Measurements from ENCODE around the gene DIAPH3.

DIAPH3 gene

GRCh38 chr13:59957438-59957837 is 206.3 kb downstream of the DIAPH3 start:
- Histone ChIP-seq H3K4ac (ENCODE audit: low read depth in 1 of 2, low read length in 2 of 2) (no peak overlapping the region), H3K4me3 (ENCODE audit: insufficient read depth in 1 of 2, low read depth in 1 of 2, low read length in 2 of 2) (no peak overlapping the region), H3K27ac (ENCODE audit: low read length, poor library complexity, severe bottlenecking) (no peak overlapping the region), H2BK12ac (ENCODE audit: low read length in 2 of 2) (no peak overlapping the region), H3K23ac (ENCODE audit: low read length in 2 of 2) (no peak overlapping the region), H3K36me3 (ENCODE audit: control insufficient read depth in 1 of 2, insufficient read depth in 2 of 2, low read depth in 1 of 2, low read length in 2 of 2) (peaks cover 0 to 9% of the 10 kb centered on the region in 2 experiments), H3K9ac (ENCODE audit: low read length) (no peak overlapping the region), H3K4me1 (ENCODE audit: control insufficient read depth, insufficient read depth, low read depth, low read length) (no peaks in the 10 kb centered on the region), H4K91ac (ENCODE audit: low read length) (no peak overlapping the region), H3K27me3 (ENCODE audit: control insufficient read depth in 1 of 2, insufficient read depth in 1 of 2, low read length in 2 of 2) (no peaks in the 10 kb centered on the region), H2BK5ac (ENCODE audit: low read depth, low read length, poor library complexity, severe bottlenecking) (no peak overlapping the region), H3K4me2 (ENCODE audit: low read length, poor library complexity, severe bottlenecking) (no peak overlapping the region), H2BK120ac (ENCODE audit: low read depth, low read length) (no peak overlapping the region), H3K18ac (ENCODE audit: low read depth in 1 of 2, low read length in 2 of 2) (no peak overlapping the region), H3K79me1 (replicated peaks; ENCODE audit: low read length, poor library complexity, severe bottlenecking) (peaks cover 18% of the 10 kb centered on the region), H2AFZ (ENCODE audit: low read depth, low read length) (no peak overlapping the region), H3K14ac (ENCODE audit: low read length in 2 of 2) (no peak overlapping the region), H3K9me3 (ENCODE audit: control insufficient read depth, low read length) (no peaks in the 10 kb centered on the region), H4K8ac (ENCODE audit: low read length) (no peak overlapping the region), H2AK5ac (ENCODE audit: low read length, severe bottlenecking) (no peak overlapping the region), H2BK15ac (ENCODE audit: low read depth, poor library complexity, severe bottlenecking) (no peak overlapping the region)
- DNase-seq, result no peak
- 100% methylated on average over 1 of the region's 2 CpGs for WGBS

- H2BK5ac ChIP-seq (ENCODE audit: low read depth, low read length, poor library complexity, severe bottlenecking), result no peak overlapping the region
- H4K91ac ChIP-seq (ENCODE audit: low read length), result no peak overlapping the region
- H4K8ac ChIP-seq (ENCODE audit: low read length), result no peak overlapping the region
- H3K27ac ChIP-seq (ENCODE audit: low read length, poor library complexity, severe bottlenecking), result no peak overlapping the region
- no peak overlapping the region for H2BK120ac ChIP-seq (ENCODE audit: low read depth, low read length)
- peaks cover 15% of the 10 kb centered on the region for H3K79me1 ChIP-seq (replicated peaks; ENCODE audit: low read length, poor library complexity, severe bottlenecking)
- H2BK12ac ChIP-seq (ENCODE audit: low read length in 2 of 2), result no peak overlapping the region
- no peak overlapping the region for H3K14ac ChIP-seq (ENCODE audit: low read length in 2 of 2)
- H2AFZ ChIP-seq (ENCODE audit: low read depth, low read length), result no peak overlapping the region
- H3K4me2 ChIP-seq (ENCODE audit: low read length, poor library complexity, severe bottlenecking), result no peak overlapping the region
- H3K23ac ChIP-seq (ENCODE audit: low read length in 2 of 2), result no peak overlapping the region
- DNase-seq, result no peak
- no peak overlapping the region for H3K4ac ChIP-seq (ENCODE audit: low read depth in 1 of 2, low read length in 2 of 2)
- no peak overlapping the region for H3K9ac ChIP-seq (ENCODE audit: low read length)
- H3K27me3 ChIP-seq (ENCODE audit: control insufficient read depth in 1 of 2, insufficient read depth in 1 of 2, low read length in 2 of 2), result no peaks in the 10 kb centered on the region
- H3K4me3 ChIP-seq (ENCODE audit: insufficient read depth in 1 of 2, low read depth in 1 of 2, low read length in 2 of 2), result no peak overlapping the region
- H3K18ac ChIP-seq (ENCODE audit: low read depth in 1 of 2, low read length in 2 of 2), result no peak overlapping the region
- H2AK5ac ChIP-seq (ENCODE audit: low read length, severe bottlenecking), result no peak overlapping the region
- H3K36me3 ChIP-seq (ENCODE audit: control insufficient read depth in 1 of 2, insufficient read depth in 2 of 2, low read depth in 1 of 2, low read length in 2 of 2), result peaks cover 0 to 7% of the 10 kb centered on the region in 2 experiments
- H3K9me3 ChIP-seq (ENCODE audit: control insufficient read depth, low read length), result no peaks in the 10 kb centered on the region
- H2BK15ac ChIP-seq (ENCODE audit: low read depth, poor library complexity, severe bottlenecking), result no peak overlapping the region
- no peaks in the 10 kb centered on the region for H3K4me1 ChIP-seq (ENCODE audit: control insufficient read depth, insufficient read depth, low read depth, low read length)
These were observed 209.1 kb downstream of the DIAPH3 start for GRCh38 chr13:59954601-59955000.

- Histone ChIP-seq H3K36me3 (ENCODE audit: control insufficient read depth in 1 of 2, insufficient read depth in 2 of 2, low read depth in 1 of 2, low read length in 2 of 2) (peaks cover 0 to under 1% of the 10 kb centered on the region in 2 experiments), H3K9ac (ENCODE audit: low read length) (no peak overlapping the region), H2BK120ac (ENCODE audit: low read depth, low read length) (no peak overlapping the region), H4K8ac (ENCODE audit: low read length) (no peak overlapping the region), H4K91ac (ENCODE audit: low read length) (no peak overlapping the region), H3K18ac (ENCODE audit: low read depth in 1 of 2, low read length in 2 of 2) (no peak overlapping the region), H3K4ac (ENCODE audit: low read depth in 1 of 2, low read length in 2 of 2) (no peak overlapping the region), H2AFZ (ENCODE audit: low read depth, low read length) (no peak overlapping the region), H2AK5ac (ENCODE audit: low read length, severe bottlenecking) (no peak overlapping the region), H3K4me3 (ENCODE audit: insufficient read depth in 1 of 2, low read depth in 1 of 2, low read length in 2 of 2) (no peak overlapping the region), H3K14ac (ENCODE audit: low read length in 2 of 2) (no peak overlapping the region), H2BK5ac (ENCODE audit: low read depth, low read length, poor library complexity, severe bottlenecking) (no peak overlapping the region), H3K4me1 (ENCODE audit: control insufficient read depth, insufficient read depth, low read depth, low read length) (no peaks in the 10 kb centered on the region), H3K79me1 (replicated peaks; ENCODE audit: low read length, poor library complexity, severe bottlenecking) (peaks cover 12% of the 10 kb centered on the region), H3K9me3 (ENCODE audit: control insufficient read depth, low read length) (no peaks in the 10 kb centered on the region), H3K4me2 (ENCODE audit: low read length, poor library complexity, severe bottlenecking) (no peak overlapping the region), H3K23ac (ENCODE audit: low read length in 2 of 2) (no peak overlapping the region), H3K27ac (ENCODE audit: low read length, poor library complexity, severe bottlenecking) (no peak overlapping the region), H2BK15ac (ENCODE audit: low read depth, poor library complexity, severe bottlenecking) (no peak overlapping the region), H2BK12ac (ENCODE audit: low read length in 2 of 2) (no peak overlapping the region), H3K27me3 (ENCODE audit: control insufficient read depth in 1 of 2, insufficient read depth in 1 of 2, low read length in 2 of 2) (no peaks in the 10 kb centered on the region)
- no peak for DNase-seq
- WGBS, result 98% methylated on average over 2 of the region's 2 CpGs
These were observed 212.7 kb downstream of the DIAPH3 start for GRCh38 chr13:59951011-59951410.

GRCh38 chr13:59950266-59950665 is 213.5 kb downstream of the DIAPH3 start:
- no peak overlapping the region for H2BK15ac ChIP-seq (ENCODE audit: low read depth, poor library complexity, severe bottlenecking)

More at GRCh38 chr13:59950266-59950665, 213.5 kb downstream of the DIAPH3 start:
- Histone ChIP-seq H3K27me3 (ENCODE audit: control insufficient read depth in 1 of 2, insufficient read depth in 1 of 2, low read length in 2 of 2) (no peaks in the 10 kb centered on the region), H2AFZ (ENCODE audit: low read depth, low read length) (no peak overlapping the region), H3K79me1 (replicated peaks; ENCODE audit: low read length, poor library complexity, severe bottlenecking) (peaks cover 12% of the 10 kb centered on the region), H3K18ac (ENCODE audit: low read depth in 1 of 2, low read length in 2 of 2) (no peak overlapping the region), H3K23ac (ENCODE audit: low read length in 2 of 2) (no peak overlapping the region), H3K27ac (ENCODE audit: low read length, poor library complexity, severe bottlenecking) (no peak overlapping the region), H2BK120ac (ENCODE audit: low read depth, low read length) (no peak overlapping the region), H3K14ac (ENCODE audit: low read length in 2 of 2) (no peak overlapping the region), H3K4me2 (ENCODE audit: low read length, poor library complexity, severe bottlenecking) (no peak overlapping the region), H3K4me1 (ENCODE audit: control insufficient read depth, insufficient read depth, low read depth, low read length) (no peaks in the 10 kb centered on the region), H3K4ac (ENCODE audit: low read depth in 1 of 2, low read length in 2 of 2) (no peak overlapping the region), H2AK5ac (ENCODE audit: low read length, severe bottlenecking) (no peak overlapping the region), H4K91ac (ENCODE audit: low read length) (no peak overlapping the region), H3K9me3 (ENCODE audit: control insufficient read depth, low read length) (no peaks in the 10 kb centered on the region), H3K4me3 (ENCODE audit: insufficient read depth in 1 of 2, low read depth in 1 of 2, low read length in 2 of 2) (no peak overlapping the region), H2BK5ac (ENCODE audit: low read depth, low read length, poor library complexity, severe bottlenecking) (no peak overlapping the region), H3K9ac (ENCODE audit: low read length) (no peak overlapping the region), H2BK12ac (ENCODE audit: low read length in 2 of 2) (no peak overlapping the region), H4K8ac (ENCODE audit: low read length) (no peak overlapping the region), H3K36me3 (ENCODE audit: control insufficient read depth in 1 of 2, insufficient read depth in 2 of 2, low read depth in 1 of 2, low read length in 2 of 2) (no peaks in the 10 kb centered on the region)
- 95% methylated on average over 1 of the region's 2 CpGs for WGBS
- peak; percentile 12 for DNase-seq

All from mesenchymal stem cell (in vitro differentiated cells and primary cell).